H4 (cell line): ENCODE measurements around the gene PRICKLE2. TPM values are rescaled to one million over a fixed set of nuclear protein-coding genes. Genes with fewer than 3 reads are reported as not detected.
A peak's percentile ranks its signal among the peaks of the same experiment; 100 is the strongest.

Experiments used
- DNase-seq: peaks from one replicate; pipeline ENCODE4 v3.0.0-alpha.2; 2015; ENCODE audit warnings: low spot score
- total RNA-seq: library from RNA; depleted of rRNA; stranded (reverse); fragments of >200 nt; shearing (Covaris generic); gene quantifications from 2 replicates; pipeline ENCODE4 v1.2.3, GENCODE V29; 2014

Gene PRICKLE2
- total RNA-seq, 1 experiment from 2014 or later, result 3.1 TPM

DNA sequence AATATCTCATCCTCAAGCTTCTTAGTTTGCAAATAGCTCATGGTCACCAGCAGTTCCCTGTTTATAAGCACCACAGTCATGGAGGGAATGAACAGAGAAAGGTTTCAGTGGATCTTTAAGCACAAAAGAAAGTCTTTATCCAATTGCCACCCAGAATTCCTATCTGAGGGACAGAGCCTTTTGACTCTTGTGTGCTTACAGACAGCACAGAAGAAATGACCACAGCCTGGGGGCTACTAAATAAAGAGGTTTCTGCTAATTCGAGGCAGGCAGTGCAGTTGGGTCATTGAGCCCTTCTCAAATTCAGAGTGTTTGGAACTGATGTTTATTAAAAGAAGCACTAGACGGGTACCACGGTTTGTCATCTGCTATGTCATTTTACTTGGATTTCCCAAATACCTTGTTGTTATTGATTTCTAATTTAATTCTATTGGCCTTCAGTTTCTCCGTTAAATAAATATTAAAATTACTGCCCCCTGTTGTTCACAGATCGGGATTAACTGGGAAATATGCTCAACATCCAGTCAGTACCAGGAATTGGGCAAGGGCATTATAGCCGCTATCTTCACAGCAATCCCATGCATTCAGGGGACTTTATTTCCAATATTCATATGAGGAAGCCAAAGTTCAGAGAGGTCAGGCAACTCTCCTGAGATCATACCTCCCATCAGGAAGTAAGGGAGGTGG is 3.6 kb downstream of the PRICKLE2 start:
- no peak for DNase-seq

DNA sequence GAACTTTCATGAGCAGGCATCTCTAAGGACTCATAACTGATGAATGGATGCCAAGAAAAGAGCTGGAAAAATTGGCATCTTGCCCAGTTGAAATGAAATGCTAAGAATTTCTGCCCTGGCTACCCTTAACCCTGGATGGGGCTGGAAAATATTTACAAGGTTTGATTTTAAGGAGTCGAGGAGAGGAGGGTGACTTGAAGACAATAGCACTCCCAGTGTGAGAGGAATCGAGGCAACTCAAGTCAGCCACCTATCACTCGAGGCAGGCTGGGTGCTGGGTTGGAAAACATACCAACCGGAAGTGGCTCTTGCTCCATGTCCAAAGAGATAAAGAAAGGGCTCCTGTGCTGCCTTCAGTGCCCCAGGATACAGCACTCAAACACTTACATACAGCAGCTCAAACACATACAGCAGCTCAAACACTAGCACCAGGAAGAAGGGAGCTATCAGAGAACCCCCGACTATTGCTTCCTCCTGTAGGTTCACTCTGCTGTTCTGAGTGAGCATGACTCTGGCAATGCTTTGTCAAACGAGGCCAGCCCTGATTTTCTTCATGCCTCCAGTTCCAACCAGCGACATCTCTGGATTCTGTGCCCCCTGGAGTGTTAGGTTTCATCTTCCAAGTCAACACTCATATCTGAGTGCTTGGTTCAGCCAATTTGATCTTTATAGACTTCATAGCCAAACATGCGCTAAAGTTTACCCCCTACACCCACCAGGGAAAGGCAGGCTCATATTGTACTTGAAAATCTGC is 4.9 kb downstream of the PRICKLE2 start:
- DNase-seq, result no peak

DNA sequence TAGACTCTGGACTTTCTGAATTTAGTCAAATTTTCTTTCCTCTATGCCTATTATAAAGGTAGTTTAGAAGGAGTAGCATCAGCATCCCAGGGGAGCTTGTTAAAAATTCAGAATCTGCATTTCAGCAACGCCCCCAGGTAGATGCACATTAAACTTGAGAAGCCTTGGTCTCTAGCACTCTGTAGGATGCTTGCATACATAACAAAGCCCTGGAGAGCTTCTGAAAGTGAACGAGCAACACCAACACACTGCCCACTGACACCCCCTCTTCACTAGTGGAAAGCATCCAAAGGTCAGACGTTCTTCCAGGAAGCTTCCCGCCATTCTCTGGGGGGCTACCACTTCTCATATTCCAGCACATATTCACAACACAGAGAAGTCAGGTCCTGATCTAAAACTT is 6.5 kb downstream of the PRICKLE2 start:
- DNase-seq, result no peak

DNA sequence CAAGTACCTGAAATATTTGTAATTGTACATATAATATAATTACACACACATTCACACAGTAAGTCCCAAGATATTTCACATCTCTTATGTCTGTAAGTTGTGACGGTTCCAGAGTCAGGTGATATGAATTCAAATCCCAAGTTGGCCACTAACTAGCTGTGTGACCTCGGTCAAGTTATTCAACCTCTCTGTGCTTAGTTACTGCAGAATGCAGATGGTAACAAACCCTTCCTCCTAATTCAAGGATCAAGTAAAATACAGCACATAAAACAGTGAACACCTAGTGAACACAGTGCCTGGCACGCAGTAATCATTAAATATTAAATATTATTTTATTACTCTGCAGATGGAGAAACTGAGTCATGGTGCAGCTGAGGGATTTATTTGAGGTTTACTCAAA is 6.9 kb downstream of the PRICKLE2 start:
- no peak for DNase-seq

DNA sequence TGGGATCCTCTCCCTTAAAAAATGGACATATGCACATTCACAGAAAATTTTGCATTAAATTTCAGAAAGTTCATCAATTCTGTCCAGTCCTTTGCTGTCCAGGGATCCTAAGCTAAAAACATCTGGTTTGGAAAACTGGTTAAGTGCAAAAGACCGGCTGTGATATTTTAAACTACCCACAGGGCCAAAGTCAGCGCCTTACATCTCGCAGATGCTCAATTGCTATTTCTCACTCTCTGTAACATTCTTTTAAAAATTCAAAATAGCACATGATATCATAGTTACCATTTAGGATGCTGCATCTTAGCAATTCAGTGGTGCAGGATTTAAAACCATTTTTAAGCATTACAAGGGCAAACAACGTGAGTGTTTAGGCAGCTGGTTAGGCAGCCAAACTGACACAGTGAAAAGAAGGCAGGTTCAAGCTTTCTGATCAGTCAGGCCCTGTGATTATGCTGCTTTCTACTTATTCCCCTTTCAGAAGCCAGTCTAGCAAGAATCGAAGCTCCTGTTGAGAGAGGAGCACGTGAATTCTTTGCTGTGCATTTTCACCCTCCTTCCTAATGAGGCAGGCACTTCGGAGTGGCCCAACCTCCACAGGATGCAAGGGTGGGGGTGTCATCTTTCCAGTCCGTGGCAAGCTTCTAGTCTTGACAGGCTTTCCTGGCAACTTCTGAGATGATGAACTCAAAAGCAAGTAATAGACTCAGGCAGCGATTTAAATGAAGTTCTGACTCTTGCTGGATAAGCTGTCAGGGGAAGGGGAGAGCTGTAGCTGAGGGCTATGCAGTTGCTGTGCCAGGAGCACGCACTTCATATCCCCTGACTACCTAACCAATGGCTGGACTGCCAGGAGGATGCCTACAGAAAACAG is 8.8 kb downstream of the PRICKLE2 start:
- no peak for DNase-seq

DNA sequence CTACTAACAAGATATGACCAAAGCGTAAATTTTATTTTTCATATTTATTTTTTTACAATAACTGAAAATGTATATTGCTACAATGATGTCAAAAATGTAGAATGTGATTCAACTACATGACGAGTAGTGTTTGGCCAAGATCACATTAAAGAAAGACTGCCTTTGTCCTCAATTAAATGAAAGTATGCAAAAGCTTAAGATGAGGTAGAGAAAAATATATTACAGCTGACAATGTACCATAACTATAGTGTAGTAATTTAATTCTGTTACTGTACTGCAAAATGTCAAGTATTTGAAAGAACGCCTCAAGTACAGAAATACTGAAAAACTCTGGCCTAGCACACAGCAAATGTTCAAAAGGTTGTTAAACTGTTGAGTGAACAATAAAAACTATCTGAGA is 9.7 kb downstream of the PRICKLE2 start:
- DNase-seq, result no peak

DNA sequence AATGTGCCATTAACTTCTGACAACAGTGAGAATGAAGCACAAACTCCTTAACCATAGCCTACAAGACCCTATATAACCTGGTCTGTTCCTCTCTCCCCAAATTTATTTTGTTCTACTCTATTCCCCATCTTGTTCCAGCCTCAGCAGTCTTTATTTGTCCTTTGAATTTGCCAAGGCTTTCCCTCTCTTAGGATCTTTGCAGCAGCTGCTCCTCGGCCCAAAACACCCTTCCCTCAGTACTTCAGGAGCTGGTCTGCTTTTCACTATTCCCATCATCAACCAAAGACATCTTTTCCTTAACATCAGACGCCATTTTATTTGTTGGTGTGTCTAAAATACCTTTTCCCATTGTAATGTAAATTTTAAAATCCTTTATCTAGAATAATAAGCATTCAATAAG is 10.2 kb downstream of the PRICKLE2 start:
- DNase-seq, result no peak

DNA sequence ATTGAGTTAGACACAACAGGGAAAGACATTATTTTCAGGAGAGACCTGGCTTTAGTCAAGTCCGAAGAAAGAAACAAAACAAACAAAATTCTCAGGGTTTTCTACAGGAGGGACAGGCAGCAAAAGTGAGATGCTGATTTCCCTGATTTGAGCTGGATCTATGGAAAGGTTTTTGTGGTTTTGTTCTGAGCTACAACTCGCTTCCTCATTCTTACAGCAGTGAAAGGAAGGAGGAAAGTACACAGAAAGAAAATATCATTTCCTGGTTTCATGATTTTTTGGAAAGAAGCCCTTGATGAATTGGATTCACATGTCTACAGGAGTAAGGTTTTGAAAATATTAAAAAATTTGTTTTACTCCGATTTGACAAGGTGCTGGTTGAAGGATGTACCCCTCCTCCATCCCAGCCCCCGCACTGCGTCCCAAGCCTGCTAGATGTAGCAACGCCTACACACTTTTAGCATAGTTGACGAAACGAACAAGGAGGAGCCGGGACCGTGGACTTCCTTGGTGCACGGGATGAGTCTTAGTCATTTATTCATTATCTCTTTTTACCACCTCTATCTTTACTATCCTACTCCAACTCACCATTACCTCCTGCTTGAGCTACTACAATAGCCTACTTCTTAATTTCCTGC is 10.8 kb downstream of the PRICKLE2 start:
- DNase-seq, result no peak

DNA sequence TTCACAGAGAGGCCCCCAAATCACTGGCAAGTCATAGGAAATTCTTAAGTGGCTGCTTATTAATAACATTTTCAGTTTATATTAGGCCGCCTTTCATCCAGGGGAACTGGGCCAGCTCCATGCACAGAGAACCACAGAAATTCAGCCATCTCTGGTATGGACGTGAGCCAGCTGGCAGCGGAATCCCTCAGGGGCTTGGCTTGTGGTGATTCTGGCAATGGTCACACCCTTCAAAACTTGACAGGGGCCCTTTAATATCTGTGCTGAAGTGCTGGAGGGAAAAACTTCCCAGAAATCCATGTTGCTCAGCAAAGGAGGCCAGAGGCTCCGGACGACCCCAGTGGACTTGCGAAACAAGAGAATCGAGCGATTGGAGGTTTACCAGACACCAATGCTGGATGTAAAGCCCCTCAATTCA is 11.3 kb downstream of the PRICKLE2 start:
- DNase-seq, result peak; percentile 57

DNA sequence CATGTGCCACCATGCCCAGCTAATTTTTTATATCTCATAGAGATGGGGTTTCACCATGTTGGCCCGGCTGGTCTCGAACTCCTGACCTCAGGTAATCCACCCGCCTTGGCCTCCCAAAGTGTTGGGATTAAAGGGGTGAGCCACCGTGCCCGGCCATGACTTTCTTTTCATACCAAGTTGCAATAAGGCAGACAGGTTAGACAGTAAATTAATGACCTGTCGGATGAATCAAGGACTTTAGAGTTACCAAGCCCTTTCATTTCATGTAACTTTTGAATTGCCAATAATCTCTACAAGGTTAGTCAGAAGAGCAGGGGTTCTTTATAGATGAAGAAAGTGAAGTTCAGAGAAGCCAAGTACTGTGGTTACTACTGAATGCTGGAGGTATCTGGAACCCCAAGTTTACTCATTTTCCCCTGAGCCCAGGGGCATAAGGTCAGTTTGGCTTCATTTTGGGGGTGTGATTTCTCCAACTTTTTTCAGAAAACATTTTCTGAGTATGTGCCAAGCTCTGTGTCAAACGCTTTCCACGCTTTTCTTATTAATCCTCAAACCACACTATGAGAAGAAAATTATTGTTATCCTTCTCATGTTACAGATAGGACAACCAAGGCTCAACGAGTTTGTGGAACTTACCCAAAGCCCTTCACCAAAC is 11.9 kb downstream of the PRICKLE2 start:
- DNase-seq, result no peak

DNA sequence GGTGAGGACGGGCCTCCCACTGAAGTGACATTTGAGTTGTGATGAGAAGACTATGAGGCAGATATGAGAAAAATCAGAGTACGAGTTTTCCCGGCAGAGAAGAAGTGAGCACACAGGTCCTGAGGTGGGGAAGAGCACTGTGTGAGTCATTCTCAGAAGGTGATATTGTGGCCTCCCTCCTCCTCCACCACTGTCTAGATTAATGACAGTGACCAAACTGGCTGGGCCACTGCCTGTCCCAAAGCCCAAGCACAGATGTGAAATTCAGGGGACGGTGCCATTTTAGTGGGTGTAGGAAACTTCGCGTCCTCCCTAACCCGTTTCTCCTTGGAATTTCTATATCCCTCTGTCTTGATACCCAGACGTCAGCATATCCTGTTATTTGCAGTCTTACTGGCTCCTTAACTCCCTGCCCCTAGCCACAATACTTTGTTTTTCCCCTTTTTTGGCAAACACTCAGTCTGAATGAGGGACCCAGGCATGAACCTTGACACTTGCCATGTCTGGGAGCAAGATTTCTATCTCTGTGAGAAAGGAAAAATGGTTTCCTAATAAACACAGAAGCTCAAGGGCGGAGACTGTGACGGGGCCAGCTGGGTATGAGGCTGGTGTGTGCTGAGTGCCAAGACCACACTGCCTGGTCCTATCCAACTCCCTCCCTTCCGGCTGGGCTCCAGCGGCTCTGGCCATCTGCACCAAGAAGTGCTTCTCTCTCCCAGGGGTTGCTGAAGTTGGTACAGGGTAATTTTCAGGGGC is 15.2 kb downstream of the PRICKLE2 start:
- DNase-seq, result peak; percentile 60

DNA sequence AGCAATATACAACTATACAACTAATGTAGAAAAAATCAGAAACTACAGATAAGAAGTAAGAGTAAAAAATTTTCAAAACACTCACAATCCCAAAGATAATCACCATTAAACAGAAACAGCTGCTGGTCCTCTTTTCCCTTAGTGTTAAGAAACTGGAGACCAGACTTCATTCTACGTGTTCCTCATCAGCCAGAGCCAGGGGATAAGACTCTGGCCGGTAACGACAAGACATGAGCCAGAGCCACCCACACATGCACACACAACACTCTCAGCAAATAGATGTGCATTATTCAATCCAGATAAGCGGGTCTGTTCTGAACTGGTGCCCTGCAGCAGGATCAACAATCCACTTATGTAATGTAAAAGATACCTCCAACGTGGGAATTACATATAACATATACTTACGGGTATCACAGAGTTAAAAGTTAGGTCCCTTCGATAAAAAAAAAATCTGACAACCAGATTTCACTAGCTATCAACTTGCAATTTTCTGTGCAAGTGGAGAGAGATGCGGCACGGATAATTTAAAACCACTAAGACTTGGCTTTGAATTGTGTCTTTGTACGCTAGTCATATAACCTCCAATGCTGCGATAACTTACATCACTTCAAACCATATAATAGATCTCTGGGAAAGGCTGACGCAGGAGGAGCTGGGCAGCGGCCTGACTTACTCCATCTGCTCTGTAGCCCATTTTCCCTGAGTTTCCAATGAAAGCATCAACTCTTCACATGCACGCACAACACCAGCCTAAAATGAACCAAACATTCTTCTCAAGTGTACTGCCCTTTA is 17.8 kb downstream of the PRICKLE2 start:
- no peak for DNase-seq

DNA sequence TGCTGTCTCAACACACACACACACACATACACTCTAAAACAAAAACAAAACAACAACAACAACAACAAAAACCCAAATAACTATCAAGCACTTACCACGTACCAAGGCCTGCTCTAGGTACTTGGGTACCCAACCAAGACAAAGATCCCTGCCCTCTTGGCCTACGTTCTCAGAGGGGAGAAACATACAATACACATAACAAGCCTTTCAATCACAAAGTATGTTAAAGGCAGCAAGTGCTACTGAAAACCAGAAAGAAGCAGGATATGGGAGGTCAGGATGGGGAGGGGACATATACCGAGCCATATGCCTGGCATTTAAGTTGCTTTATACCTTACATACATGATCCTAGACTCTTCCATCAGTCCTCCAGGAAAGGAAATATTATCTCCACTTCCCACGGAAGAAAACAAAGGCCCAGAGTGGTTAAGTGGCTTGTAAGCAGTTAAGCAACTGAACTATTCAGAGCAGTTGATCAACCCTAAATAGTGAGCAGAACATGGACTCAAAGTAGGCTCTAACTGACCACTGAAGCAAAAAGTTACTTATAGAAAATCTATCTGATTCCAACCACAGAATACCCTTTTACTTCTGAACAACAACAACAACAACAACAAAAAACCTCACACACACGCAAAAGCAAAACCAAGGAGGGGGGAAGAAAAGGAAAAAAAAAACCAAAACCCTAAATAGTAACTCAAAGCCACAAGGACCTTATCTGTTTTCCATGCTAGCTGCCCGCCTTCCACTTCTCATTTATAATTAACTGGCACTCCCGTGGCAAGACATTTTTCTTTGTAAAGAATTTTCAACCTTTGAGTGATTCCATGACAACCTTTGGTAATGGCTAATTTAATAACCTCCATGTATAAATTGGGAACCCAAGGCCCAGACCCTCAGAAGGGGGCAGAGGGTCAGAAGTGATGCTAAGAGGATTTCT is 21.0 kb downstream of the PRICKLE2 start:
- no peak for DNase-seq

DNA sequence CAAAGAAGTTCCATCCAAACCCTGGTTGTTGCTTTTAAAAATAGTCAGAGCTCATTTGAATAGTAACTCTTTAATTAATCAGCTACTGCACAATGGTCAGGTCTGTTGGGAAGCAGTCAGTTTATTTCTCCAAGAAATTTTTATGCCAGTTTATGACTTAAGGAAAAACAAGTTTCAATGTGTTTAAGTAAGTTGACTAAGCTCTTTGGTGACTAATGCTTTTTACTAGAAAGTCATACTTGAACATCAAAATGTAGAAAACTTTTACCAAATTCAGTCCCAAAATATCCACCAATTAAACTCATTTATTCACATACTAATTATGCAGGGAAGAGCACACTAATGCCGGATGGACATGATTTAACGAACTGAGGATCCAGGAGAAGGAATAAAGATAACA is 22.1 kb downstream of the PRICKLE2 start:
- no peak for DNase-seq

DNA sequence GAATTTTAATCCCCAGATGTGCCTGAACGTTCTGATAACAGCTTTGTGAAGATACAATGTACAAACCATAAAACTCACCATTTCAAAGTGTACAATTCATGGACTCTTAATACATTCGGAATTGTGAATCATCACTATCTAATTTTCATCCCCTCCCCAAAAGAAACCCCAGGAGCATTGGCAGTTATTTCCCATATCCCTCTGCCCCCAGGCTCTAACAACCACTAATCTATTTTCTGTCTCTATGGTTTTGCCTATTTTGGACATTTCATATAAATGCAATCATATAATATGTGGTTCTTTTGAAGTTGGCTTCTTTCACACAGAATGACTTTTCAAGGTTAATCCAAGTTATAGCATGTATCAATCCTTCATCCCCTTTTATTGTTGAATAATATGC is 25.3 kb downstream of the PRICKLE2 start:
- no peak for DNase-seq

DNA sequence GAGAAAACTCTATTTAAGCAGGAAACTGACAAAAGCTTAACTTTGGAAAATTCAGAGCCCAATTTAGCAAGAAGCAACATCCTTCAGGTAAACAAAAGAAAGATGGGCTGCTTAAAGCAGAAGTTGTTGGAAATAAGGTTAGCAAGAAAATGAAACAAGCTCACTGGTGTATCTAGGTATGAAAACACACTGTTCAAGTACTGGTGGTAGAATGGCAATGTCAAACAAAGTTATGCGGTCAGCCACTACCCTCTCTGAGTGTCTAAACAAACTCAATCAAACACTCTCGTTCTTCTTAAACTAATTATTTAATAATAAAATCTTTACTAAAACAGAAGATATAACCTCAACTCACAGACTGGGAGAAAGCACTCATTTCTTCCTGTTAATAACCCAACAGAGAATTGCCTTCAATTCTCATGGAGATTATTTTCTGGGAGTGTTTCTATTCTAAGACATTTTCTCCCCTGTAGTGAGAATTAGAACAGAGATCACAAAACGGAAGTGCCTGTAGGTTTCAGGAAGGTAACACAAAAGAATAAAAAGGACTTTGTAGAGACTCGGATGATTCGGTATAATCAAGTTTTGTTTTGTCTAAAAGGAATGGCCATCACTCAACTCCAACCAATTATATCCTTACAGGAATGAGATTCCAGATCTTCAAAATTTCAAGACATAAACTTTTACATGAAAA is 28.9 kb downstream of the PRICKLE2 start:
- no peak for DNase-seq

DNA sequence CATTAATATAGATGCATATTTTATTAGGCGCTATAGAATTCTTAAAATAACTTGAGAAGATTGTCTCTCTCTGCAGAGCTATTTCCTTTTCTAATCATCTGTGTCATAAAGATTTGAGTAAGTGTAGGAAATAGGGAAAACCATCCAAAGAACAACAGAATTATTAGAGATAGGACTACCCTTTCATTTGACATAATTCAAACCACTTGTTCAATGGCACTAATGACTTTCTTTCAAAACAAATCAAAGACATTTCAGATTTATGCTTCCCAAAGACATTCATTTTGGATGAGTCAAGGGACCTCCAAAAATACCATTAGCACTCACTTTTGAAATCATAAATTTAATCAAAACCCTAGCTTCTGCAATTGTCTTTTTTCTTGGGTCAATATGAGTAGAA is 29.5 kb downstream of the PRICKLE2 start:
- no peak for DNase-seq

DNA sequence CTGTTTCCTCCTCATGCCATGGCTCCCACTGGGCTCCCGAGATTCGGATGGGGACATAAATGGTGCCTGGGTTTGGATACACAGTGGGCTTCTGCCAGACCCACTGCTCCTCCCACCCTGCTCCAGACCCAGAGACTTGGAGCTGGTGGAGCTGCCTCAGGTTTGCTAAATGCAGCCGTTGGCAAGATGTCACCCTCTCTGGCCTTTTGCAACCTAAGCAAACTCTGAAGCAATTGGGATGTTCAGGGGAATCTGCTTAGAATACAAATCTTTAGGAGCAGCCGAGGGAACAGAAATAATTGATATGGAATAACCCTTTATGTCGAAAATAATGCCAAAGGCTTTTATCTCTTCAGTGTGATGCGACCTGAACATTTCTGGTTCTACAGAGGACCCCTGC is 33.4 kb downstream of the PRICKLE2 start:
- no peak for DNase-seq
